Activated CD8-positive, alpha-beta T cell treated with anti-CD3 and anti-CD28 coated beads for 36 hours (primary cell): Measurements from ENCODE around the gene DPM3. TPM values are rescaled to one million over a fixed set of nuclear protein-coding genes. Genes with fewer than 3 reads are reported as not detected.
"Not testable (repeated sequence)": the region's sequence is repeated elsewhere in the genome, so short reads cannot be mapped to it uniquely, and the experiment has no call there.

Source experiments
- ATAC-seq: fragments of 200-7000 bp; cut with Tn5 transposase; one replicate; pipeline ENCODE4 v1.10.0; 2021; ENCODE audit warnings: mild to moderate bottlenecking, moderate library complexity
- CTCF ChIA-PET: fragments of 350-600 bp; sonication (Branson Sonifier 250); formaldehyde crosslinking; loops from one replicate; lab custom pipeline; 2021; ENCODE audit warnings: antibody characterized with exemption; lab: Charles Lee
- POLR2A ChIA-PET: fragments of 350-600 bp; sonication (Branson Sonifier 250); formaldehyde crosslinking; loops from one replicate; lab custom pipeline; 2021; ENCODE audit warnings: antibody characterized with exemption; lab: Charles Lee
- DNase-seq: peaks from one replicate; pipeline ENCODE4 v3.0.0-alpha.2; 2020
- H3K27ac Mint-ChIP-seq: one replicate; pipeline ENCODE4 v1.8.0; 2021; ENCODE audit warnings: mild to moderate bottlenecking, mixed read lengths
- H3K27me3 Mint-ChIP-seq: one replicate; pipeline ENCODE4 v1.8.0; 2021; ENCODE audit warnings: mixed read lengths
- H3K36me3 Mint-ChIP-seq: one replicate; pipeline ENCODE4 v1.8.0; 2021; ENCODE audit warnings: low read depth, mixed read lengths
- H3K4me1 Mint-ChIP-seq: one replicate; pipeline ENCODE4 v1.8.0; 2021; ENCODE audit warnings: low read depth, mixed read lengths
- H3K4me3 Mint-ChIP-seq: one replicate; pipeline ENCODE4 v1.8.0; 2021; ENCODE audit warnings: mild to moderate bottlenecking, moderate library complexity, mixed read lengths
- H3K9me3 Mint-ChIP-seq: one replicate; pipeline ENCODE4 v1.8.0; 2021; ENCODE audit warnings: mixed read lengths
- intact Hi-C: fragments of 100-400 bp; cut with micrococcal nuclease; formaldehyde crosslinking; loops from one replicate; pipeline ENCODE4 v1.10.0; 2022
- total RNA-seq, 2 experiments: library from RNA; stranded (reverse); gene quantifications; one replicate each; pipeline ENCODE4 v1.2.3, GENCODE V29; 2021
- TF ChIP-seq, protein P1 (sequence below): fragments of 200-600 bp; IDR thresholded peaks from one replicate; pipeline ENCODE4 v1.8.0; 2022; ENCODE audit warnings: antibody characterized with exemption, mild to moderate bottlenecking

DPM3 gene
- total RNA-seq, 2 experiments from 2014 or later, result 37.1 to 38.1 TPM

DNA sequence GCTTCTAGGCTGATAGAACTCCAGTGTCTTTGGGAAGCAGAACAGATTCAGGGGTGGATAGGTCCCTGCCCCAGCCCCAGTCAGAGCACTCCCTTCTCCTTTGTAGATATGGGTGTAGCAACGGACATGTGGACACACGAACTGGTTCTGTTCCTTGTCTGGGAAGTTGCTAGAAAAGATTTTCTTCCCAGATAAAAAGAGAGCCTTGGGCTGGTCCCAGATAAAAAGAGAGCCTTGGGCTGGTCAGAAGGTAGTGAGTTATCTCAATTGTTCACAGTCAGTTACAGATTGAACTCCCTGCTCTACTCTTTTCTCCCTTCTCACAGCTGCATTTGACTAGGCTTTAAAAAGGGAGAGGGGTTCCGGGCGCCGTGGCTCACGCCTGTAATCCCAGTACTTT lies 20.1 kb downstream of the DPM3 start:
- POLR2A ChIA-PET, result interaction anchor here (1.4 kb wide), 1 partner anchor 14 kb away, joined by 4 read pairs; no protein-coding TSS in a partner anchor
- intact Hi-C loops, result no loop called here
- CTCF ChIA-PET, result interaction anchor here (1.2 to 1.3 kb wide), 2 partner anchors 29 to 47 kb away, joined by 5 to 6 read pairs; no protein-coding TSS in a partner anchor
- Mint-ChIP-seq H3K4me3 (no peak overlapping the region), H3K36me3 (no peaks in the 10 kb centered on the region), H3K27me3 (peaks cover 3% of the 10 kb centered on the region), H3K4me1 (no peaks in the 10 kb centered on the region), H3K9me3 (no peaks in the 10 kb centered on the region), H3K27ac (no peak overlapping the region)
- no peak for ATAC-seq
- DNase-seq, result no peak
- TF ChIP-seq, protein P1, sequence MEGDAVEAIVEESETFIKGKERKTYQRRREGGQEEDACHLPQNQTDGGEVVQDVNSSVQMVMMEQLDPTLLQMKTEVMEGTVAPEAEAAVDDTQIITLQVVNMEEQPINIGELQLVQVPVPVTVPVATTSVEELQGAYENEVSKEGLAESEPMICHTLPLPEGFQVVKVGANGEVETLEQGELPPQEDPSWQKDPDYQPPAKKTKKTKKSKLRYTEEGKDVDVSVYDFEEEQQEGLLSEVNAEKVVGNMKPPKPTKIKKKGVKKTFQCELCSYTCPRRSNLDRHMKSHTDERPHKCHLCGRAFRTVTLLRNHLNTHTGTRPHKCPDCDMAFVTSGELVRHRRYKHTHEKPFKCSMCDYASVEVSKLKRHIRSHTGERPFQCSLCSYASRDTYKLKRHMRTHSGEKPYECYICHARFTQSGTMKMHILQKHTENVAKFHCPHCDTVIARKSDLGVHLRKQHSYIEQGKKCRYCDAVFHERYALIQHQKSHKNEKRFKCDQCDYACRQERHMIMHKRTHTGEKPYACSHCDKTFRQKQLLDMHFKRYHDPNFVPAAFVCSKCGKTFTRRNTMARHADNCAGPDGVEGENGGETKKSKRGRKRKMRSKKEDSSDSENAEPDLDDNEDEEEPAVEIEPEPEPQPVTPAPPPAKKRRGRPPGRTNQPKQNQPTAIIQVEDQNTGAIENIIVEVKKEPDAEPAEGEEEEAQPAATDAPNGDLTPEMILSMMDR, result no peak

DNA sequence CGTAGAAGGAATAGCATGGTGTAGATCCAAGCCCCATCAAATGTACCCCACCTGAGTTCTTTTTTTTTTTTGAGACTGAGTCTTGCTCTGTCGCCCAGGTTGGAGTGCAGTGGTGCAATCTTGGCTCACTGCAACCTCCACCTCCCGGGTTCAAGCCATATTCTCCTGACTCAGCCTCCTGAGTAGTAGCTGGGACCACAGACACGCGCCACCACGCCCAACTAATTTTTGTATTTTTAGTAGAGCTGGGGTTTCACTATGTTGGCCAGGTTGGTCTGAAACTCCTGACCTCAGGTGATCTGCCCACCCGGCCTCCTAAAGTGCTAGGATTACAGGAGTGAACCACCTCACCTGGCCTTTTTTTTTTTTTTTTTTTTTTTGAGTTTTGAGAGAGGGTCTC lies 22.2 kb downstream of the DPM3 start:
- DNase-seq, intact Hi-C loops, H3K4me1 Mint-ChIP-seq, H3K9me3 Mint-ChIP-seq, H3K36me3 Mint-ChIP-seq, H3K27ac Mint-ChIP-seq, H3K4me3 Mint-ChIP-seq, H3K27me3 Mint-ChIP-seq, ATAC-seq: not testable (repeated sequence)
- POLR2A ChIA-PET, result interaction anchor here (1.0 kb wide), 1 partner anchor 75 kb away, joined by 3 read pairs; no protein-coding TSS in a partner anchor
- CTCF ChIA-PET, result interaction anchor here (1.0 to 2.9 kb wide), 2 partner anchors 27 to 49 kb away, joined by 5 to 14 read pairs; no protein-coding TSS in a partner anchor

DNA sequence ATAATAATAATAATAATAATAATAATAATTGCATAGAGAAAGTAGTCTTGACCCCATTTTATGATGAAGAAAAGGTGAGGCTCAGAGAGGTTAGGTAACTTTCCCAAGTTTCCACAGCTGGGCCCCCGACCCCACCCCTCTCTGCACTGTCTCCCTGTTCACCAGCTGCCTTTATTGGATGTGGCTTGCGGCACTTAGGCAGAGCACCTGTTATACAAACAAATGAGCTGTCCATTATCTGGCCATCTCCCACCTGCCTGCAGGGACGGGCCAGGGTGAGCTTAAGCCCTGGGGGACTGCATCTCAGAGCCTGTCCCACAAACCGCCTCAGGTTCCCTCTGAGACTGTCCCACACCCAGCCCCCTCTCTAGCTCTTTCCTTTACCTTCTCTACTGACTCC lies 22.7 kb downstream of the DPM3 start:
- Mint-ChIP-seq H3K4me3 (no peak overlapping the region), H3K27ac (no peak overlapping the region), H3K9me3 (no peaks in the 10 kb centered on the region), H3K36me3 (no peaks in the 10 kb centered on the region), H3K4me1 (no peaks in the 10 kb centered on the region), H3K27me3 (peaks cover 3% of the 10 kb centered on the region)
- ATAC-seq (no peak), DNase-seq (no peak)
- TF ChIP-seq, protein P1, result no peak
- intact Hi-C loops, result no loop called here
- POLR2A ChIA-PET, result interaction anchor here (1.0 kb wide), 1 partner anchor 76 kb away, joined by 3 read pairs; no protein-coding TSS in a partner anchor
- CTCF ChIA-PET, result interaction anchor here (1.0 to 2.9 kb wide), 2 partner anchors 26 to 50 kb away, joined by 5 to 14 read pairs; no protein-coding TSS in a partner anchor

DNA sequence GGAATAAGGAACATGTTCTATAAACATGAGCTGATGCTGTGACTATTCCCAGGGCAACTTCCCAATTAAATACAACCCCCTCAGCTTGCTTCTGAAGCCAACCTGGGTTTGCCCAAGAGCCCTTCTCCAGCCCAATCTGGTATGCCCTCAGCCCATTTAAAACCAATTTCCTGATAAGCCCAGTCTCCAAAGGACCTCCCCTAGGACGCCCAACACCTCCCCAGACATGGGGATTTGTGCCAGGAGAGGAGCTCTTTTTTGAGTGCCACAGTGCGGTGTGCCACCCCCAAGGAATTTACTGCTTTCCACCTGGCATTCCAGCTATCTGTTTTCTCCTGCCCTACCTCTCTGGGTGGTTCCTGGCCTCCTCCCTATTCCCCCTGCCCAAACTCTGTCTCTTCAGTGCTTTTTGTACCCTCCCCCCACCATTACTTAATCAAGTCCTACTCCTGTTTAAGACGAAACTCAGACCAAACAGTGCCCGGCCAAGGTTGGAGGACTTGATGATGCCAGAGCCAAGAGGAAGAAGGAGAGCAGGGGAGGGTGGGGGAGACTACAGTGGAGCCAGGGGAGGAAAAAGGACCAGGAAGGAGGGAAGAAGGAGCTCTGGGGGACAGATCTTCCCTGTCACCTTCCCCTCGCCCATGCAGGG lies 24.1 kb downstream of the DPM3 start:
- H3K27ac Mint-ChIP-seq, result no peak overlapping the region
- ChIA-PET CTCF (interaction anchor here (0.5 to 2.9 kb wide), 5 partner anchors 12 to 412 kb away, joined by 3 to 14 read pairs (median 5); partner anchors contain the start of gene KRTCAP2), POLR2A (interaction anchor here (1.2 to 1.3 kb wide), 2 partner anchors 12 to 26 kb away, joined by 3 read pairs; no protein-coding TSS in a partner anchor)
- H3K27me3 Mint-ChIP-seq, result peaks cover 3% of the 10 kb centered on the region
- ATAC-seq (no peak), DNase-seq (no peak)
- TF ChIP-seq, protein P1, result no peak
- no peaks in the 10 kb centered on the region for H3K9me3 Mint-ChIP-seq
- no peaks in the 10 kb centered on the region for H3K36me3 Mint-ChIP-seq
- no peaks in the 10 kb centered on the region for H3K4me1 Mint-ChIP-seq
- intact Hi-C loops, result no loop called here
- no peak overlapping the region for H3K4me3 Mint-ChIP-seq

DNA sequence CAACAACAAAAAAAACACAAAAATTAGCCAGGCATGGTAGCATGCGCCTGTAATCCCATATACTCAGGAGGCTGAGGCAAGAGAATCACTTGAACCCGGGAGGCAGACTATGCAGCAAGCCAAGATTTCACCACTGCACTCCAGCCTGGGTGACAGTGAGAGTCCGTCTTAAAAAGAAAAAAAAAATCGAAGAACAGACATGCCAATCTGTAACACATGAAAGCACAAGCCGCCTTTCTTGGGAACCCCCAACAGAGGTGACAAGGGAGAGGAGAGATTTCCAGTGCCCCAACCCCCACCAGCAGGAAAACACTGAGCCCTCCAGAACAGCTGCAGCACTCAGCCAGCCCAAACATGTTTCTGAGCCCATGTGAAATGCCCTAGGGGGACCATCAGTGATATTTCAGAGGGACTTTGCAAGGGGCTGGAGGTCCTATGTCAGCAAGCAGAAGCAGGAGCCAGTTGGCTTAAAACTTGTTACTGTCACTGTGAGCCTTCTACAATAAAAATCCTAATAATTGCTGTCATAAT lies 26.8 kb downstream of the DPM3 start:
- no peak for DNase-seq
- POLR2A ChIA-PET, result no interaction called here
- no peaks in the 10 kb centered on the region for H3K36me3 Mint-ChIP-seq
- no peaks in the 10 kb centered on the region for H3K4me1 Mint-ChIP-seq
- no peaks in the 10 kb centered on the region for H3K9me3 Mint-ChIP-seq
- CTCF ChIA-PET, result no interaction called here
- H3K4me3 Mint-ChIP-seq, result no peak overlapping the region
- H3K27me3 Mint-ChIP-seq, result peaks cover 3% of the 10 kb centered on the region
- intact Hi-C loops, result no loop called here
- H3K27ac Mint-ChIP-seq, result no peak overlapping the region
- no peak for ATAC-seq
- TF ChIP-seq, protein P1, result no peak
